H9 (cell line): ENCODE measurements around the gene NAA10. TPM values are rescaled to one million over a fixed set of nuclear protein-coding genes. Genes with fewer than 3 reads are reported as not detected.

ENCODE experiments used
- DNase-seq: peaks from one replicate; pipeline ENCODE4 v3.0.0-alpha.2; 2017
- H2AFZ ChIP-seq: one replicate; pipeline ENCODE4 v1.6.1; 2013; ENCODE audit warnings: mild to moderate bottlenecking, low read length, control low read depth, moderate library complexity
- H2AK5ac ChIP-seq: 2 replicates; pipeline ENCODE4 v1.6.1; 2013; ENCODE audit warnings: low read length, control low read depth, mixed read lengths; ENCODE audit not compliant: insufficient read length
- H2BK120ac ChIP-seq: one replicate; pipeline ENCODE4 v1.6.1; 2013; ENCODE audit warnings: low read depth, mild to moderate bottlenecking, low read length, control low read depth, inconsistent platforms; ENCODE audit not compliant: poor library complexity, severe bottlenecking
- H2BK12ac ChIP-seq: 2 replicates; pipeline ENCODE4 v1.6.1; 2013; ENCODE audit warnings: low read length, control low read depth, mixed read lengths, low read depth; ENCODE audit not compliant: insufficient read length
- H2BK15ac ChIP-seq: 2 replicates; pipeline ENCODE4 v1.6.1; 2013; ENCODE audit warnings: low read depth, low read length, control low read depth
- H2BK20ac ChIP-seq: one replicate; pipeline ENCODE4 v1.6.1; 2013; ENCODE audit warnings: low read depth, mild to moderate bottlenecking, low read length, control low read depth, inconsistent platforms; ENCODE audit not compliant: poor library complexity, severe bottlenecking
- H2BK5ac ChIP-seq: 2 replicates; pipeline ENCODE4 v1.6.1; 2013; ENCODE audit warnings: low read length, control low read depth, mixed read lengths; ENCODE audit not compliant: insufficient read length
- H3K14ac ChIP-seq: 2 replicates; pipeline ENCODE4 v1.6.1; 2013; ENCODE audit warnings: low read length, control low read depth; ENCODE audit not compliant: insufficient read depth
- H3K18ac ChIP-seq: 2 replicates; pipeline ENCODE4 v1.6.1; 2013; ENCODE audit warnings: low read depth, mild to moderate bottlenecking, mixed read lengths, low read length, control low read depth; ENCODE audit not compliant: insufficient read length
- H3K23ac ChIP-seq: 2 replicates; pipeline ENCODE4 v1.6.1; 2013; ENCODE audit warnings: low read length, control low read depth, mixed read lengths, low read depth; ENCODE audit not compliant: insufficient read length
- H3K23me2 ChIP-seq: 2 replicates; pipeline ENCODE4 v1.6.1; 2013; ENCODE audit warnings: low read depth, mild to moderate bottlenecking, mixed read lengths, low read length, control low read depth; ENCODE audit not compliant: insufficient read length, poor library complexity, severe bottlenecking
- H3K27ac ChIP-seq: 2 replicates; pipeline ENCODE4 v1.5.1; 2013; ENCODE audit warnings: low read length, control low read depth, mixed read lengths, low read depth; ENCODE audit not compliant: insufficient read length
- H3K27me3 ChIP-seq: 2 replicates; pipeline ENCODE4 v1.6.1; 2013; ENCODE audit warnings: low read length, control low read depth, inconsistent platforms; ENCODE audit not compliant: insufficient read depth
- H3K4ac ChIP-seq: 2 replicates; pipeline ENCODE4 v1.6.1; 2013; ENCODE audit warnings: low read depth, mild to moderate bottlenecking, control low read depth, inconsistent platforms, low read length, moderate library complexity
- H3K4me1 ChIP-seq: 2 replicates; pipeline ENCODE4 v1.6.1; 2013; ENCODE audit warnings: low read length, control low read depth, inconsistent platforms; ENCODE audit not compliant: insufficient read depth
- H3K4me2 ChIP-seq: 2 replicates; pipeline ENCODE4 v1.6.1; 2013; ENCODE audit warnings: low read length, control low read depth, mixed read lengths; ENCODE audit not compliant: insufficient read length, insufficient read depth
- H3K56ac ChIP-seq: 2 replicates; pipeline ENCODE4 v1.6.1; 2013; ENCODE audit warnings: low read depth, mild to moderate bottlenecking, mixed read lengths, low read length, control low read depth; ENCODE audit not compliant: insufficient read length
- H3K79me1 ChIP-seq: 2 replicates; pipeline ENCODE4 v1.6.1; 2013; ENCODE audit warnings: low read depth, mild to moderate bottlenecking, moderate library complexity, low read length, control low read depth, inconsistent platforms; ENCODE audit not compliant: insufficient read depth, poor library complexity, severe bottlenecking
- H3K79me2 ChIP-seq: 2 replicates; pipeline ENCODE4 v1.6.1; 2013; ENCODE audit warnings: low read length, control low read depth, inconsistent platforms; ENCODE audit not compliant: insufficient read depth
- H3K9ac ChIP-seq: 2 replicates; pipeline ENCODE4 v1.6.1; 2013; ENCODE audit warnings: low read length, control low read depth, mixed read lengths; ENCODE audit not compliant: insufficient read length; ENCODE audit errors: extremely low read depth
- H3K9me3 ChIP-seq: one replicate; pipeline ENCODE4 v1.6.1; 2013; ENCODE audit warnings: low read depth, low read length, inconsistent platforms; ENCODE audit not compliant: control insufficient read depth
- H3T11ph ChIP-seq: one replicate; pipeline ENCODE4 v1.6.1; 2013; ENCODE audit warnings: mild to moderate bottlenecking, low read length, control low read depth, inconsistent platforms
- H4K20me1 ChIP-seq: one replicate; pipeline ENCODE4 v1.6.1; 2013; ENCODE audit not compliant: control insufficient read depth, insufficient read length, insufficient read depth
- H4K5ac ChIP-seq: 2 replicates; pipeline ENCODE4 v1.6.1; 2013; ENCODE audit warnings: low read depth, mild to moderate bottlenecking, mixed read lengths, low read length, control low read depth; ENCODE audit not compliant: insufficient read length
- H4K8ac ChIP-seq: replicated peaks from 2 replicates; pipeline ENCODE4 v1.6.1; 2013; ENCODE audit warnings: low read length, control low read depth, mixed read lengths, low read depth; ENCODE audit not compliant: insufficient read length
- H4K91ac ChIP-seq: 2 replicates; pipeline ENCODE4 v1.6.1; 2013; ENCODE audit warnings: low read depth, mild to moderate bottlenecking, moderate library complexity, mixed read lengths, low read length, control low read depth; ENCODE audit not compliant: insufficient read length
- H3K27ac Mint-ChIP-seq, 3 experiments: 2 replicates in 2 of 3; 3 replicates in 1 of 3; pipeline ENCODE4 v1.8.0; 2020 to 2021; ENCODE audit warnings: mixed read lengths in 3 of 3, mild to moderate bottlenecking in 1 of 3, moderate library complexity in 1 of 3
- H3K27me3 Mint-ChIP-seq: 2 replicates; pipeline ENCODE4 v1.8.0; 2021; ENCODE audit warnings: low read depth, mild to moderate bottlenecking, moderate library complexity, mixed read lengths
- H3K36me3 Mint-ChIP-seq, 3 experiments: 2 replicates in 2 of 3; 3 replicates in 1 of 3; pipeline ENCODE4 v1.8.0; 2020 to 2021; ENCODE audit warnings: low read depth in 3 of 3, mixed read lengths in 3 of 3; ENCODE audit not compliant: insufficient read depth in 1 of 3
- H3K4me1 Mint-ChIP-seq, 2 experiments: 2 replicates each; pipeline ENCODE4 v1.8.0; 2020; ENCODE audit warnings: mixed read lengths in 2 of 2
- H3K4me3 Mint-ChIP-seq, 2 experiments: 2 replicates in 1 of 2; 3 replicates in 1 of 2; pipeline ENCODE4 v1.8.0; 2020 to 2021; ENCODE audit warnings: mild to moderate bottlenecking in 2 of 2, mixed read lengths in 2 of 2, moderate library complexity in 1 of 2
- H3K9me3 Mint-ChIP-seq, 2 experiments: 2 replicates in 1 of 2; 3 replicates in 1 of 2; pipeline ENCODE4 v1.8.0; 2020; ENCODE audit warnings: mild to moderate bottlenecking in 2 of 2, mixed read lengths in 2 of 2, moderate library complexity in 1 of 2
- WGBS: extraction: QIAGEN DNeasy Blood & Tissue Kit; methylation state at CpG from one replicate; pipeline ENCODE4 v1.1.7; 2013; ENCODE audit warnings: missing lambda C conversion rate, low lambda C conversion rate, mixed read lengths; ENCODE audit not compliant: insufficient read length; ENCODE audit errors: extremely low coverage; 5-methylcytosine and 5-hydroxymethylcytosine counted together
- total RNA-seq: library from RNA; stranded (reverse); gene quantifications from 2 replicates; pipeline ENCODE4 v1.2.1, GENCODE V29; 2021
- TF ChIP-seq, protein P1 (sequence below): fragments of 200-600 bp; sonication (generic); conservative IDR thresholded peaks from 3 replicates; pipeline ENCODE4 v1.8.0; 2021; ENCODE audit warnings: antibody characterized with exemption, mild to moderate bottlenecking

The NAA10 gene
- total RNA-seq, 1 experiment from 2014 or later, result 101 TPM

DNA sequence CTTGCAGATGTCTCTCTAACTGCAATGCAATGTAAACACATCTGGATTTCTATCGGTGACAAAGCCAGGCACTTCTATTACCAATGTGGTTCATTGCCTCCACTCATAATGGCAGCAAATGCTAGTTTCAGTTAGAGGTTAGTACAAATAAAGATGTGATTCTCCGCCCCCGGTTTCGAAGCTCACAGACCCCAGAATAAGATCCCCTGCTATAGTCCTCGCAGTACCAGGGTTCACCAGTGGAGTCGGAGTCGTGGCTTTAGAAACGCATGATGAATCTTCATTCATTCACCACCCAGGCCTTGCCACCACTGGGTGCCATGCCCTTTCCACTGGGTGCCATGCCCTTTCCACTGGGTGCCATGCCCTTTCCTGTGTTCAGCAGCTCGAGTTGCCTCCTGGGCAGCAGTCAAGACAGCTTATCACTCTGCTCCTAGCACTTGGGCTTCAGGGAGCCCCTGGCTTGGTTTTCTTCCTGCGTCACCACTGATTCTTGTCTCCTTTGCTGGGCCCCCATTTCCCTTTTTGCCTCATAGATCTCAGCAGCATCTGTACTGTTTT is 3.5 kb upstream of the NAA10 start:
- Mint-ChIP-seq H3K4me1 (peaks cover 12 to 28% of the 10 kb centered on the region in 2 experiments; a peak in 3 of 4 replicates), H3K27me3 (no peaks in the 10 kb centered on the region), H3K27ac (no peak overlapping the region), H3K36me3 (peaks cover 8 to 20% (median 10%) of the 10 kb centered on the region in 3 experiments; a peak in 6 of 7 replicates), H3K9me3 (peaks cover 51 to 57% of the 10 kb centered on the region in 2 experiments), H3K4me3 (no peak overlapping the region)
- Histone ChIP-seq H3K14ac (no peak overlapping the region), H2BK120ac (no peak overlapping the region), H3K4me1 (no peaks in the 10 kb centered on the region), H3K27me3 (no peaks in the 10 kb centered on the region), H3T11ph (no peak overlapping the region), H4K91ac (no peak overlapping the region), H3K56ac (no peak overlapping the region), H2BK15ac (no peak overlapping the region), H3K9me3 (peaks cover 4% of the 10 kb centered on the region), H3K79me2 (no peaks in the 10 kb centered on the region; the same call in 1 of the 2 replicates), H4K5ac (no peak overlapping the region), H3K9ac (no peak overlapping the region), H3K4me2 (no peak overlapping the region), H3K18ac (no peak overlapping the region), H3K23me2 (peaks cover 7% of the 10 kb centered on the region), H4K20me1 (no peaks in the 10 kb centered on the region), H2AK5ac (no peak overlapping the region), H2BK12ac (no peak overlapping the region), H4K8ac (no peak overlapping the region), H3K27ac (no peak overlapping the region), H3K23ac (no peak overlapping the region), H2AFZ (no peak overlapping the region), H2BK20ac (no peak overlapping the region), H2BK5ac (no peak overlapping the region), H3K4ac (no peak overlapping the region), H3K79me1 (no peaks in the 10 kb centered on the region)
- TF ChIP-seq, protein P1, sequence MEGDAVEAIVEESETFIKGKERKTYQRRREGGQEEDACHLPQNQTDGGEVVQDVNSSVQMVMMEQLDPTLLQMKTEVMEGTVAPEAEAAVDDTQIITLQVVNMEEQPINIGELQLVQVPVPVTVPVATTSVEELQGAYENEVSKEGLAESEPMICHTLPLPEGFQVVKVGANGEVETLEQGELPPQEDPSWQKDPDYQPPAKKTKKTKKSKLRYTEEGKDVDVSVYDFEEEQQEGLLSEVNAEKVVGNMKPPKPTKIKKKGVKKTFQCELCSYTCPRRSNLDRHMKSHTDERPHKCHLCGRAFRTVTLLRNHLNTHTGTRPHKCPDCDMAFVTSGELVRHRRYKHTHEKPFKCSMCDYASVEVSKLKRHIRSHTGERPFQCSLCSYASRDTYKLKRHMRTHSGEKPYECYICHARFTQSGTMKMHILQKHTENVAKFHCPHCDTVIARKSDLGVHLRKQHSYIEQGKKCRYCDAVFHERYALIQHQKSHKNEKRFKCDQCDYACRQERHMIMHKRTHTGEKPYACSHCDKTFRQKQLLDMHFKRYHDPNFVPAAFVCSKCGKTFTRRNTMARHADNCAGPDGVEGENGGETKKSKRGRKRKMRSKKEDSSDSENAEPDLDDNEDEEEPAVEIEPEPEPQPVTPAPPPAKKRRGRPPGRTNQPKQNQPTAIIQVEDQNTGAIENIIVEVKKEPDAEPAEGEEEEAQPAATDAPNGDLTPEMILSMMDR, result no peak
- DNase-seq, result no peak
- WGBS, result no CpG with 5 or more reads among the region's 10 CpGs
